ENCODE results near the gene PKN1. TPM values are rescaled to one million over a fixed set of nuclear protein-coding genes. Genes with fewer than 3 reads are reported as not detected.

The PKN1 gene
- total and polyA plus RNA-seq, 2 of the 13 experiments (the other 11 are each of a cell fraction or from before 2014, with no cell fraction given): 45.7 to 54.5 TPM

GRCh38 chr19:14517840-14518505 lies 84.9 kb downstream of the PKN1 start, which contains the start of gene DNAJB1 (continued):
- TF ChIP-seq TBX3 (IDR thresholded peaks at IDR 0.05; ENCODE audit: borderline replicate concordance) (no peak), ZNF282 (IDR thresholded peaks at IDR 0.05; ENCODE audit: partially characterized antibody) (no peak), SKI (IDR thresholded peaks at IDR 0.05; ENCODE audit: partially characterized antibody) (peak; percentile 67), PPARG (CRISPR knock-in tag; conservative IDR thresholded peaks at IDR 0.05) (no peak), ZNF670 (CRISPR knock-in tag; IDR thresholded peaks at IDR 0.05; ENCODE audit: borderline replicate concordance) (peak; percentile 80; the same call in 1 of the 2 replicates), NCOA2 (CRISPR knock-in tag; IDR thresholded peaks at IDR 0.05) (peak; percentile 39; the same call in 1 of the 2 replicates), TEAD3 (CRISPR knock-in tag; optimal IDR thresholded peaks at IDR 0.05; ENCODE audit: borderline replicate concordance) (no peak), RAD21 (CRISPR knock-in tag; IDR thresholded peaks at IDR 0.05) (peak; percentile 63; the same call in 1 of the 2 replicates), ISX (CRISPR knock-in tag; conservative IDR thresholded peaks at IDR 0.05) (0 out of 2 replicates have a peak, but pooled peaks have one; percentile 38), ZNF460 (CRISPR knock-in tag; IDR thresholded peaks at IDR 0.05; ENCODE audit: borderline replicate concordance) (no peak), ZNF451 (CRISPR knock-in tag; IDR thresholded peaks at IDR 0.05) (peak; percentile 87), ZFY (CRISPR knock-in tag; IDR thresholded peaks at IDR 0.05) (peak; percentile 95), FOXJ3 (CRISPR knock-in tag; IDR thresholded peaks at IDR 0.05; ENCODE audit: borderline replicate concordance) (no peak), ZSCAN20 (CRISPR knock-in tag; IDR thresholded peaks at IDR 0.05; ENCODE audit: borderline replicate concordance) (0 out of 2 replicates have a peak, but pooled peaks have one; percentile 18), ZBTB21 (CRISPR knock-in tag; IDR thresholded peaks at IDR 0.05) (no peak), JDP2 (CRISPR knock-in tag; IDR thresholded peaks at IDR 0.05; ENCODE audit: borderline replicate concordance) (no peak), ZNF768 (CRISPR knock-in tag; IDR thresholded peaks at IDR 0.05) (peak; percentile 30; the same call in 1 of the 2 replicates), ZBTB34 (CRISPR knock-in tag; IDR thresholded peaks at IDR 0.05) (peak; percentile 22; the same call in 1 of the 2 replicates)
- TF ChIP-seq, protein P1, sequence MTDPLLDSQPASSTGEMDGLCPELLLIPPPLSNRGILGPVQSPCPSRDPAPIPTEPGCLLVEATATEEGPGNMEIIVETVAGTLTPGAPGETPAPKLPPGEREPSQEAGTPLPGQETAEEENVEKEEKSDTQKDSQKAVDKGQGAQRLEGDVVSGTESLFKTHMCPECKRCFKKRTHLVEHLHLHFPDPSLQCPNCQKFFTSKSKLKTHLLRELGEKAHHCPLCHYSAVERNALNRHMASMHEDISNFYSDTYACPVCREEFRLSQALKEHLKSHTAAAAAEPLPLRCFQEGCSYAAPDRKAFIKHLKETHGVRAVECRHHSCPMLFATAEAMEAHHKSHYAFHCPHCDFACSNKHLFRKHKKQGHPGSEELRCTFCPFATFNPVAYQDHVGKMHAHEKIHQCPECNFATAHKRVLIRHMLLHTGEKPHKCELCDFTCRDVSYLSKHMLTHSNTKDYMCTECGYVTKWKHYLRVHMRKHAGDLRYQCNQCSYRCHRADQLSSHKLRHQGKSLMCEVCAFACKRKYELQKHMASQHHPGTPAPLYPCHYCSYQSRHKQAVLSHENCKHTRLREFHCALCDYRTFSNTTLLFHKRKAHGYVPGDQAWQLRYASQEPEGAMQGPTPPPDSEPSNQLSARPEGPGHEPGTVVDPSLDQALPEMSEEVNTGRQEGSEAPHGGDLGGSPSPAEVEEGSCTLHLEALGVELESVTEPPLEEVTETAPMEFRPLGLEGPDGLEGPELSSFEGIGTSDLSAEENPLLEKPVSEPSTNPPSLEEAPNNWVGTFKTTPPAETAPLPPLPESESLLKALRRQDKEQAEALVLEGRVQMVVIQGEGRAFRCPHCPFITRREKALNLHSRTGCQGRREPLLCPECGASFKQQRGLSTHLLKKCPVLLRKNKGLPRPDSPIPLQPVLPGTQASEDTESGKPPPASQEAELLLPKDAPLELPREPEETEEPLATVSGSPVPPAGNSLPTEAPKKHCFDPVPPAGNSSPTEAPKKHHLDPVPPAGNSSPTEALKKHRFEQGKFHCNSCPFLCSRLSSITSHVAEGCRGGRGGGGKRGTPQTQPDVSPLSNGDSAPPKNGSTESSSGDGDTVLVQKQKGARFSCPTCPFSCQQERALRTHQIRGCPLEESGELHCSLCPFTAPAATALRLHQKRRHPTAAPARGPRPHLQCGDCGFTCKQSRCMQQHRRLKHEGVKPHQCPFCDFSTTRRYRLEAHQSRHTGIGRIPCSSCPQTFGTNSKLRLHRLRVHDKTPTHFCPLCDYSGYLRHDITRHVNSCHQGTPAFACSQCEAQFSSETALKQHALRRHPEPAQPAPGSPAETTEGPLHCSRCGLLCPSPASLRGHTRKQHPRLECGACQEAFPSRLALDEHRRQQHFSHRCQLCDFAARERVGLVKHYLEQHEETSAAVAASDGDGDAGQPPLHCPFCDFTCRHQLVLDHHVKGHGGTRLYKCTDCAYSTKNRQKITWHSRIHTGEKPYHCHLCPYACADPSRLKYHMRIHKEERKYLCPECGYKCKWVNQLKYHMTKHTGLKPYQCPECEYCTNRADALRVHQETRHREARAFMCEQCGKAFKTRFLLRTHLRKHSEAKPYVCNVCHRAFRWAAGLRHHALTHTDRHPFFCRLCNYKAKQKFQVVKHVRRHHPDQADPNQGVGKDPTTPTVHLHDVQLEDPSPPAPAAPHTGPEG (CRISPR knock-in tag; IDR thresholded peaks at IDR 0.05): peak; percentile 61; the same call in 1 of the 2 replicates
- TF ChIP-seq, protein P2, sequence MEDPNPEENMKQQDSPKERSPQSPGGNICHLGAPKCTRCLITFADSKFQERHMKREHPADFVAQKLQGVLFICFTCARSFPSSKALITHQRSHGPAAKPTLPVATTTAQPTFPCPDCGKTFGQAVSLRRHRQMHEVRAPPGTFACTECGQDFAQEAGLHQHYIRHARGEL (CRISPR knock-in tag; IDR thresholded peaks at IDR 0.05): no peak
- TF ChIP-seq, protein P3, sequence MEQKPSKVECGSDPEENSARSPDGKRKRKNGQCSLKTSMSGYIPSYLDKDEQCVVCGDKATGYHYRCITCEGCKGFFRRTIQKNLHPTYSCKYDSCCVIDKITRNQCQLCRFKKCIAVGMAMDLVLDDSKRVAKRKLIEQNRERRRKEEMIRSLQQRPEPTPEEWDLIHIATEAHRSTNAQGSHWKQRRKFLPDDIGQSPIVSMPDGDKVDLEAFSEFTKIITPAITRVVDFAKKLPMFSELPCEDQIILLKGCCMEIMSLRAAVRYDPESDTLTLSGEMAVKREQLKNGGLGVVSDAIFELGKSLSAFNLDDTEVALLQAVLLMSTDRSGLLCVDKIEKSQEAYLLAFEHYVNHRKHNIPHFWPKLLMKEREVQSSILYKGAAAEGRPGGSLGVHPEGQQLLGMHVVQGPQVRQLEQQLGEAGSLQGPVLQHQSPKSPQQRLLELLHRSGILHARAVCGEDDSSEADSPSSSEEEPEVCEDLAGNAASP (CRISPR knock-in tag; IDR thresholded peaks at IDR 0.05; ENCODE audit: borderline replicate concordance): no peak; the same call in 1 of the 2 replicates

Data from HepG2 (cell line).